ENCODE results near the gene CYSTM1.
A peak's percentile ranks its signal among the peaks of the same experiment; 100 is the strongest.

The CYSTM1 gene

GRCh38 chr5:140258016-140258415 lies 83.0 kb downstream of the CYSTM1 start:
- peaks cover 18% of the 10 kb centered on the region; the same call in 1 of the 2 replicates for H4K20me1 ChIP-seq
- no peak overlapping the region for H3K4me2 ChIP-seq
- H3K4me1 ChIP-seq = peaks cover 22% of the 10 kb centered on the region
- H3K27ac ChIP-seq = no peak overlapping the region
- H3K9me3 ChIP-seq = peaks cover 16% of the 10 kb centered on the region; the same call in 1 of the 2 replicates
- H3K27me3 ChIP-seq = no peaks in the 10 kb centered on the region
- H3K36me3 ChIP-seq = peaks cover 78% of the 10 kb centered on the region
- no peak for TF ChIP-seq Cebpa-rat (IDR thresholded peaks at IDR 0.05)
- no peak overlapping the region for H3K9ac ChIP-seq
- no peak overlapping the region for H3K4me3 ChIP-seq

- no peak overlapping the region for H3K27ac ChIP-seq
- H3K9ac ChIP-seq = no peak overlapping the region
- H4K20me1 ChIP-seq = peaks cover 10% of the 10 kb centered on the region; the same call in 1 of the 2 replicates
- peaks cover 74% of the 10 kb centered on the region for H3K36me3 ChIP-seq
- H3K4me1 ChIP-seq = peaks cover 13% of the 10 kb centered on the region
- H3K4me2 ChIP-seq = no peak overlapping the region
- no peak for TF ChIP-seq Cebpa-rat (IDR thresholded peaks at IDR 0.05)
- peaks cover 16% of the 10 kb centered on the region; the same call in 1 of the 2 replicates for H3K9me3 ChIP-seq
- no peaks in the 10 kb centered on the region for H3K27me3 ChIP-seq
- H3K4me3 ChIP-seq = no peak overlapping the region
Observed at GRCh38 chr5:140258873-140259272, 83.9 kb downstream of the CYSTM1 start.

- Histone ChIP-seq H3K4me3 (no peak overlapping the region), H3K4me1 (peaks cover 7% of the 10 kb centered on the region; the same call in 1 of the 2 replicates)
- no peak for TF ChIP-seq Cebpa-rat (IDR thresholded peaks at IDR 0.05)
Observed at GRCh38 chr5:140259500-140259899, 84.5 kb downstream of the CYSTM1 start.

GRCh38 chr5:140260089-140260656 lies 85.2 kb downstream of the CYSTM1 start:
- no peaks in the 10 kb centered on the region for H3K27me3 ChIP-seq

More at GRCh38 chr5:140259500-140259899, 84.5 kb downstream of the CYSTM1 start:
- Histone ChIP-seq H3K36me3 (peaks cover 68% of the 10 kb centered on the region), H3K27me3 (no peaks in the 10 kb centered on the region), H4K20me1 (peaks cover 10% of the 10 kb centered on the region; the same call in 1 of the 2 replicates), H3K9ac (no peak overlapping the region), H3K27ac (no peak overlapping the region), H3K4me2 (no peak overlapping the region), H3K9me3 (peaks cover 16% of the 10 kb centered on the region; the same call in 1 of the 2 replicates)

GRCh38 chr5:140261403-140262171 lies 86.6 kb downstream of the CYSTM1 start:
- no peak overlapping the region for H3K9ac ChIP-seq

More at GRCh38 chr5:140260089-140260656, 85.2 kb downstream of the CYSTM1 start:
- Histone ChIP-seq H3K4me1 (peaks cover 9% of the 10 kb centered on the region), H3K27ac (no peak overlapping the region), H3K4me2 (no peak overlapping the region), H3K9me3 (peaks cover 16% of the 10 kb centered on the region; the same call in 1 of the 2 replicates), H4K20me1 (peaks cover 9% of the 10 kb centered on the region; the same call in 1 of the 2 replicates), H3K4me3 (no peak overlapping the region), H3K36me3 (peaks cover 64% of the 10 kb centered on the region), H3K9ac (no peak overlapping the region)
- no peak for TF ChIP-seq Cebpa-rat (IDR thresholded peaks at IDR 0.05)

GRCh38 chr5:140262221-140262620 lies 87.2 kb downstream of the CYSTM1 start:
- peaks cover 14% of the 10 kb centered on the region; the same call in 1 of the 2 replicates for H4K20me1 ChIP-seq
- peaks cover 16% of the 10 kb centered on the region; the same call in 1 of the 2 replicates for H3K9me3 ChIP-seq

More at GRCh38 chr5:140261403-140262171, 86.6 kb downstream of the CYSTM1 start:
- Histone ChIP-seq H3K36me3 (peaks cover 55% of the 10 kb centered on the region), H3K4me1 (peaks cover 18% of the 10 kb centered on the region), H3K9me3 (peaks cover 16% of the 10 kb centered on the region; the same call in 1 of the 2 replicates), H3K4me2 (no peak overlapping the region), H3K27me3 (no peaks in the 10 kb centered on the region), H3K4me3 (no peak overlapping the region), H3K27ac (no peak overlapping the region), H4K20me1 (peaks cover 8% of the 10 kb centered on the region; the same call in 1 of the 2 replicates)
- TF ChIP-seq Cebpa-rat (IDR thresholded peaks at IDR 0.05) = no peak

GRCh38 chr5:140262839-140263238 lies 87.9 kb downstream of the CYSTM1 start:
- Histone ChIP-seq H3K9ac (no peak overlapping the region), H3K4me1 (peaks cover 31% of the 10 kb centered on the region), H3K36me3 (peaks cover 52% of the 10 kb centered on the region), H3K4me2 (no peak overlapping the region), H3K4me3 (no peak overlapping the region), H3K27me3 (no peaks in the 10 kb centered on the region), H4K20me1 (peaks cover 14% of the 10 kb centered on the region; the same call in 1 of the 2 replicates), H3K27ac (no peak overlapping the region), H3K9me3 (peaks cover 16% of the 10 kb centered on the region; the same call in 1 of the 2 replicates)
- no peak for TF ChIP-seq Cebpa-rat (IDR thresholded peaks at IDR 0.05)

More at GRCh38 chr5:140262221-140262620, 87.2 kb downstream of the CYSTM1 start:
- Histone ChIP-seq H3K9ac (no peak overlapping the region), H3K27ac (no peak overlapping the region), H3K4me3 (no peak overlapping the region), H3K4me1 (peaks cover 24% of the 10 kb centered on the region), H3K4me2 (no peak overlapping the region), H3K27me3 (no peaks in the 10 kb centered on the region), H3K36me3 (peaks cover 55% of the 10 kb centered on the region)
- no peak for TF ChIP-seq Cebpa-rat (IDR thresholded peaks at IDR 0.05)

GRCh38 chr5:140265845-140266244 lies 90.9 kb downstream of the CYSTM1 start:
- Histone ChIP-seq H3K9me3 (0 out of 2 replicates have a peak, but pooled peaks cover under 1% of the 10 kb centered on the region), H3K9ac (no peak overlapping the region), H3K4me3 (no peak overlapping the region), H4K20me1 (peaks cover 14% of the 10 kb centered on the region; the same call in 1 of the 2 replicates), H3K4me1 (peaks cover 38% of the 10 kb centered on the region), H3K27me3 (no peaks in the 10 kb centered on the region), H3K4me2 (peak overlapping the region; percentile 81), H3K27ac (peak overlapping the region; percentile 74; the same call in 1 of the 2 replicates), H3K36me3 (peaks cover 26% of the 10 kb centered on the region)
- TF ChIP-seq Cebpa-rat (IDR thresholded peaks at IDR 0.05) = no peak

GRCh38 chr5:140266471-140267200 lies 91.6 kb downstream of the CYSTM1 start:
- Histone ChIP-seq H3K27ac (peak overlapping the region; percentile 74), H3K36me3 (peaks cover 20% of the 10 kb centered on the region; the same call in 1 of the 2 replicates), H3K4me3 (peak overlapping the region; percentile 14; the same call in 1 of the 2 replicates), H3K9ac (peak overlapping the region; percentile 71; the same call in 1 of the 2 replicates), H4K20me1 (peaks cover 14% of the 10 kb centered on the region; the same call in 1 of the 2 replicates), H3K4me2 (peak overlapping the region; percentile 81), H3K4me1 (peaks cover 38% of the 10 kb centered on the region), H3K27me3 (no peaks in the 10 kb centered on the region), H3K9me3 (no peaks in the 10 kb centered on the region)
- no peak for TF ChIP-seq Cebpa-rat (IDR thresholded peaks at IDR 0.05)
